ENCODE measurements around the gene ZBTB20.

- TF ChIP-seq PATZ1 (CRISPR knock-in tag; IDR thresholded peaks at IDR 0.05; ENCODE audit: borderline replicate concordance) (no peak), PPARA (CRISPR knock-in tag; IDR thresholded peaks at IDR 0.05; ENCODE audit: borderline replicate concordance) (no peak), SNAI2 (CRISPR knock-in tag; IDR thresholded peaks at IDR 0.05) (no peak)
Measured at GRCh38 chr3:114848082-114848481, 299.0 kb downstream of the ZBTB20 start.

Measured in SK-N-SH treated with all-trans-retinoic acid at 6 μM for 48 hours (cell line).